HG03045 (cell line): ENCODE data around the gene UCK2.
A peak's percentile ranks its signal among the peaks of the same experiment; 100 is the strongest.

Experiments used
- ATAC-seq: cut with Tn5 transposase; IDR thresholded peaks from one replicate; pipeline ENCODE4 v1.9.1; 2021; ENCODE audit warnings: mild to moderate bottlenecking, moderate library complexity; ENCODE audit not compliant: unreplicated experiment

Gene UCK2

GRCh38 chr1:165854101-165854845 is 26.9 kb downstream of the UCK2 start:
- no peak for ATAC-seq

- no peak for ATAC-seq
Measured at GRCh38 chr1:165855010-165855838, 27.8 kb downstream of the UCK2 start.

GRCh38 chr1:165856021-165856420 is 28.6 kb downstream of the UCK2 start:
- ATAC-seq: no peak

GRCh38 chr1:165856606-165857005 is 29.2 kb downstream of the UCK2 start:
- ATAC-seq: no peak

GRCh38 chr1:165857046-165857801 is 29.8 kb downstream of the UCK2 start:
- ATAC-seq: peak; percentile 60

GRCh38 chr1:165858364-165858823 is 31.0 kb downstream of the UCK2 start:
- no peak for ATAC-seq

GRCh38 chr1:165858967-165859845 is 31.8 kb downstream of the UCK2 start:
- ATAC-seq: no peak

- ATAC-seq: no peak
Measured at GRCh38 chr1:165860065-165860464, 32.7 kb downstream of the UCK2 start.

GRCh38 chr1:165861911-165862310 is 34.5 kb downstream of the UCK2 start:
- ATAC-seq: no peak

- no peak for ATAC-seq
Measured at GRCh38 chr1:165862448-165862847, 35.0 kb downstream of the UCK2 start.

- ATAC-seq: no peak
Measured at GRCh38 chr1:165863346-165863745, 35.9 kb downstream of the UCK2 start.

GRCh38 chr1:165865633-165866340 is 38.4 kb downstream of the UCK2 start:
- no peak for ATAC-seq

- no peak for ATAC-seq
Measured at GRCh38 chr1:165869343-165869742, 41.9 kb downstream of the UCK2 start.

- peak; percentile 77 for ATAC-seq
Measured at GRCh38 chr1:165871311-165872067, 44.1 kb downstream of the UCK2 start.

- ATAC-seq: no peak
Measured at GRCh38 chr1:165873481-165873880, 46.1 kb downstream of the UCK2 start.

- no peak for ATAC-seq
Measured at GRCh38 chr1:165874643-165875042, 47.2 kb downstream of the UCK2 start.

- no peak for ATAC-seq
Measured at GRCh38 chr1:165875171-165875570, 47.8 kb downstream of the UCK2 start.

GRCh38 chr1:165875604-165876003 is 48.2 kb downstream of the UCK2 start:
- ATAC-seq: no peak

- ATAC-seq: no peak
Measured at GRCh38 chr1:165876121-165876520, 48.7 kb downstream of the UCK2 start.
